Fibroblast of the aortic adventitia (primary cell): ENCODE results near the gene SLF2. TPM values are rescaled to one million over a fixed set of nuclear protein-coding genes. Genes with fewer than 3 reads are reported as not detected.

Experiments
- DNase-seq: peaks from one replicate; pipeline ENCODE4 v3.0.0-alpha.2; 2010; ENCODE audit warnings: low read depth
- H3K4me3 ChIP-seq: 2 replicates; pipeline ENCODE4 v1.5.1; 2011; ENCODE audit warnings: low read depth, mild to moderate bottlenecking, control low read depth, low read length, moderate library complexity
- total RNA-seq: library from RNA; depleted of rRNA; stranded (reverse); fragments of >200 nt; gene quantifications from 2 replicates; pipeline ENCODE4 v1.2.3, GENCODE V29; 2012; ENCODE audit warnings: low replicate concordance
- TF ChIP-seq, protein P1 (sequence below): IDR thresholded peaks from 2 replicates; pipeline ENCODE4 v1.5.1; 2011; ENCODE audit warnings: mild to moderate bottlenecking, low read length, control low read depth, inconsistent platforms; ENCODE audit not compliant: insufficient read depth

The SLF2 gene
- total RNA-seq, 1 donor, result 62.8 TPM

DNA sequence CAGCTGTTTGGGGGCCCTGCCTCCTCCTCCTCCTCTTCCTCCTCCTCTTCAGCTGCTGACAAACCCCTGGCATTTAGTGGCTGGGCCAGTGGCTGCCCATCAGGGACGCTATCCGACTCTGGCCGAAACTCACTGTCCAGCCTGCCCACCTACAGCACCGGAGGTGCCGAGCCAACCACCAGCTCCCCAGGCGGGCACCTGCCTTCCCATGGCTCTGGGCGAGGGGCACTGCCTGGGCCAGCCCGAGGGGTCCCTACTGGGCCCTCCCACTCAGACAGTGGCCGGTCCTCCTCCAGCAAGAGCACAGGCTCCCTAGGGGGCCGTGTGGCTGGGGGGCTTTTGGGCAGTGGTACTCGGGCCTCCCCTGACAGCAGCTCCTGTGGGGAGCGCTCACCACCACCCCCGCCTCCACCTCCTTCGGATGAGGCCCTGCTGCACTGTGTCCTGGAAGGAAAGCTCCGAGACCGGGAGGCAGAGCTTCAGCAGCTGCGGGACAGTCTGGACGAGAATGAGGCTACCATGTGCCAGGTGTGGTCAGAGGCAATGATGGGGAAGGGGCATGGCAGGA is 91.0 kb downstream of the SLF2 start:
- no peak for DNase-seq
- TF ChIP-seq, protein P1, sequence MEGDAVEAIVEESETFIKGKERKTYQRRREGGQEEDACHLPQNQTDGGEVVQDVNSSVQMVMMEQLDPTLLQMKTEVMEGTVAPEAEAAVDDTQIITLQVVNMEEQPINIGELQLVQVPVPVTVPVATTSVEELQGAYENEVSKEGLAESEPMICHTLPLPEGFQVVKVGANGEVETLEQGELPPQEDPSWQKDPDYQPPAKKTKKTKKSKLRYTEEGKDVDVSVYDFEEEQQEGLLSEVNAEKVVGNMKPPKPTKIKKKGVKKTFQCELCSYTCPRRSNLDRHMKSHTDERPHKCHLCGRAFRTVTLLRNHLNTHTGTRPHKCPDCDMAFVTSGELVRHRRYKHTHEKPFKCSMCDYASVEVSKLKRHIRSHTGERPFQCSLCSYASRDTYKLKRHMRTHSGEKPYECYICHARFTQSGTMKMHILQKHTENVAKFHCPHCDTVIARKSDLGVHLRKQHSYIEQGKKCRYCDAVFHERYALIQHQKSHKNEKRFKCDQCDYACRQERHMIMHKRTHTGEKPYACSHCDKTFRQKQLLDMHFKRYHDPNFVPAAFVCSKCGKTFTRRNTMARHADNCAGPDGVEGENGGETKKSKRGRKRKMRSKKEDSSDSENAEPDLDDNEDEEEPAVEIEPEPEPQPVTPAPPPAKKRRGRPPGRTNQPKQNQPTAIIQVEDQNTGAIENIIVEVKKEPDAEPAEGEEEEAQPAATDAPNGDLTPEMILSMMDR, result no peak
- H3K4me3 ChIP-seq, result no peak overlapping the region

DNA sequence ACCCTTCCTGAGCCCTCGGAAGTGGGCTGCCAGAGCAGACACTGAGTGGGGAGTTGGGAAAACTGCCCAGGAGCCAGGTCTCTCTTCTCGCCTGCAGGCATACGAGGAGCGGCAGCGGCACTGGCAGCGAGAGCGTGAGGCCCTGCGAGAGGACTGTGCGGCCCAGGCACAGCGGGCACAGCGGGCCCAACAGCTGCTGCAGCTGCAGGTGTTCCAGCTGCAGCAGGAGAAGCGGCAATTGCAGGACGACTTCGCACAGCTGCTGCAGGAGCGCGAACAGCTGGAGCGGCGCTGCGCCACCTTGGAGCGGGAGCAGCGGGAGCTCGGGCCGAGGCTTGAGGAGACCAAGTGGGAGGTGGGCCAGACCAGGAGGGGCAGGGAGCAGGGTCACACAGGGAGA is 92.6 kb downstream of the SLF2 start:
- no peak overlapping the region for H3K4me3 ChIP-seq
- DNase-seq, result no peak
- TF ChIP-seq, protein P1, result no peak

DNA sequence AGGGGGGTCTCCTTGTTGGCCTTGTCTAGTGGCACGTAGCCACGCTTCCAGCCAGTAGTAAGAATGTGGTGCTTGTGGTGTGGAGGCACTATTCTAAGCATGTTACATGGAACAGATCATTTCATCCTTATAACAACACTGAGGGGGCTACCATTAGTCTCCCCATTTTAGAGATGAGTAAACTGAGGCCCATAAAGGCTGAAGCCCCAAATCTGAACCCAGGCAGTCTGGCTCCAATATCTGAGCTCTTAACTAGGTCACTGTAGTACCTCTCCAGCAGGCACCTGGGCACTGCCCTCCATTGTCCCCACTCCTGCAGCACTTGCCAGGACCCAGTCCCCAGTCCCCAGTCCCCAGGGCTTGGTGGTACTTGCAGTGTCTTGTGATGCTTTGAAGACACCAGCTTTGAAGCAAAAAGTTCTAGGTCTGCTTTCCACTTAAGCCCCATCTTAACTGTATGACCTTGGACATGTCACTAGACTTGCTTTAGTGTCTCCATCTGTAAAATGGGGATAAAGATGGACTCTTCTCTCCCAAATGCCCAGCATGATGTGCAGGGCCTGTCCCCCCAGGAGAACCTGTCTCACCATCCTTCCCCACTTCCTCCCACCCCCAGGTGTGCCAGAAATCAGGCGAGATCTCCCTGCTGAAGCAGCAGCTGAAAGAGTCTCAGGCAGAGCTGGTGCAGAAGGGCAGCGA is 93.3 kb downstream of the SLF2 start:
- no peak overlapping the region for H3K4me3 ChIP-seq
- TF ChIP-seq, protein P1, result no peak
- DNase-seq, result no peak

GRCh38 chr10:101006593-101007098 is 93.9 kb downstream of the SLF2 start:
- no peak overlapping the region for H3K4me3 ChIP-seq
- DNase-seq, result no peak
- TF ChIP-seq, protein P1, result no peak

DNA sequence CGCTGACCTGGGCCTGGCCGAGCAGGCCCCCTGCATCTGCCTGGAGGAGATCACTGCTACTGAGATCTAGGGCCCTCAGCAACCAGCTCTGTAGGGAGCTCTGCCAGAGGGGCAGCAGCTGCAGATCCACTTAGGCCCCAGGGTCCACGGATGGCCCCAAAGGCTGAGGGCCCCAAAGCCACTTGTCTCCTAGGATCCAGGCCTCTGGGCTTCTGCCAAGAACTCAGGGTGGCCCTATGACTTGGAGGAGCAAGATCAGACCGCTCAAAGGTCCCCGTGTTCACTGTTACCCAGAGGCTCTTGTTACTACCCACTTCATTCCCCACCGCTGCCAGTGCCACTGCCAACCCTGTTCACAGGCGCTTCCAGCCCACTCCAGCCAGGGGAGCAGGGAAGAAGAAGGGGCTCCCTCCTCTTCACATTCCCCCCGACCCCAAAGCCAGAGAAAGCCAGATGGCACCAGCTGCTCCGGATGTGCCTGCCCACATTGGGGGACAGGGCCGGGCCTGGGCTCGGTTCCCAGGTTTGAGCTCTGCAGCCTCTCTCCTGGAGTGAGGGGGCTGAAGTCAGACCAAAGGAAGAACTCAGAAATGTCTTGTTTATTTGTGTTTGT is 94.4 kb downstream of the SLF2 start:
- no peak for DNase-seq
- TF ChIP-seq, protein P1, result no peak
- H3K4me3 ChIP-seq, result no peak overlapping the region

DNA sequence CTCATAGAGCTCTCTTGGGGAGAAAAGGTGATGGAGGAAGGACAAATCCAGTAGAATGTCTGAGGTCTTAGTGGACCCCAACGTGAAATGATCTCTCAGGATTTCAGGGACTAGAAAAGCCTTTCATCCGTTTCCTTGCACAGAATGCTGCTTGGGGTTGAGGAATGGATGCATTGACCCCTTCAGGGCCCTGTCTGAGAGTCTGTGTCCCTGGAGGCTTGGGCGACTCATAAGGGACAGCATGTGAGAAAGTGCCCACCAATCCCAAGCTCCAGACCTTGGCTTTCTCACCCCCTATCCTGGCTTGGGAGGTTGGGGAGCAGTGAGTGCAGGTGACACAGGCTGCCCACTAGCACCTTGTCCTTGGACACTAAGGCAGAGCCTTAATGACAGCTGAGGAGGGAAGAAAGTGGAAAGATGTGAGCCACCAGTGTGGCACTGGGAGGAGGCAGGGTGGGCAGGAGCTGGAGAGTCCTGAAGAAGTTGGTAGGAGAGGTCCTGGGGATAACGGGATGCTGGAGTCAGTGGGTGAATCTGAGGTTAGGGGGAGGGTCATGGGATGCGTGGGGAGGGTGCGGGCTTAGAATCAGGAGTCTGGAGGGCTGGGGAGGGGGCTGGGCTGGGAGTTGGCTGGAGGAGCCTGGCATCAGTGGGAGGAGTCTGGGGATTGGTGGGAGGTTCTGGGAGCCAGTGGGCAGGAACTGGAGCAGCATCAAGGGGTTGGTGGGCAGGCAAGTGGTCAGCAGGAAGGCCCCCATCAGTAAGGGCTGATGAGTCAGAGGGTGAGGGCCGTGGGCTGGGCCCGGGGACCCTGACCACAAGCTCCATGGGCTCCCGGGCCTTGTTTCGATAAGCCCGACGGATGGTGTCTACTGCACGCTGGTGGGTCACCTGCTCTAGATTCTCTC is 95.4 kb downstream of the SLF2 start:
- no peak overlapping the region for H3K4me3 ChIP-seq
- TF ChIP-seq, protein P1, result no peak
- no peak for DNase-seq
